HepG2 (cell line): Measurements from ENCODE around the gene CDKN3. TPM values are rescaled to one million over a fixed set of nuclear protein-coding genes. Genes with fewer than 3 reads are reported as not detected.

Experiments
- MED1 ChIP-seq: sonication (generic); formaldehyde crosslinking; IDR thresholded peaks from 2 replicates; pipeline ENCODE4 v1.4.0; 2020; ENCODE audit warnings: missing genetic modification reagents
- MIER2 ChIP-seq: IDR thresholded peaks from 2 replicates; pipeline ENCODE4 v1.6.1; 2016; ENCODE audit warnings: missing biosample characterization, missing genetic modification reagents
- NFE2 ChIP-seq: sonication (generic); formaldehyde crosslinking; IDR thresholded peaks from 2 replicates; pipeline ENCODE4 v1.4.0; 2020; ENCODE audit warnings: missing genetic modification reagents
- RFX5 ChIP-seq: IDR thresholded peaks from 2 replicates; pipeline ENCODE4 v1.6.1; 2011; ENCODE audit warnings: low read depth, low read length, improper control_type of control experiment
- SMAD3 ChIP-seq: sonication (generic); formaldehyde crosslinking; IDR thresholded peaks from 2 replicates; pipeline ENCODE4 v1.4.0; 2020; ENCODE audit warnings: missing genetic modification reagents
- TOPORS ChIP-seq: sonication (generic); formaldehyde crosslinking; IDR thresholded peaks from 2 replicates; pipeline ENCODE4 v1.8.0; 2023; ENCODE audit warnings: mild to moderate bottlenecking, missing genetic modification reagents
- ZBTB46 ChIP-seq: sonication (generic); formaldehyde crosslinking; IDR thresholded peaks from 2 replicates; pipeline ENCODE4 v1.4.0; 2020; ENCODE audit warnings: mild to moderate bottlenecking, missing genetic modification reagents, borderline replicate concordance
- ZFP62 ChIP-seq: sonication (generic); formaldehyde crosslinking; IDR thresholded peaks from 2 replicates; pipeline ENCODE4 v1.4.0; 2020; ENCODE audit warnings: missing genetic modification reagents
- ZNF18 ChIP-seq: sonication (generic); formaldehyde crosslinking; IDR thresholded peaks from 2 replicates; pipeline ENCODE4 v1.8.0; 2022; ENCODE audit warnings: mild to moderate bottlenecking, missing genetic modification reagents; ENCODE audit not compliant: insufficient replicate concordance
- ZNF232 ChIP-seq: sonication (generic); formaldehyde crosslinking; IDR thresholded peaks from 2 replicates; pipeline ENCODE4 v1.4.0; 2020; ENCODE audit warnings: missing genetic modification reagents, borderline replicate concordance
- ZNF275 ChIP-seq: sonication (generic); formaldehyde crosslinking; IDR thresholded peaks from 2 replicates; pipeline ENCODE4 v1.8.0; 2022; ENCODE audit warnings: missing genetic modification reagents, mild to moderate bottlenecking, inconsistent platforms, borderline replicate concordance
- ZNF687 ChIP-seq: sonication (generic); formaldehyde crosslinking; IDR thresholded peaks from 2 replicates; pipeline ENCODE4 v1.5.1; 2020; ENCODE audit warnings: mild to moderate bottlenecking, missing genetic modification reagents, moderate library complexity
- polyA plus RNA-seq, 8 experiments: library from polyadenylated mRNA; depleted of rRNA in 3 of 8; stranded (reverse) in 7 of 8; unstranded in 1 of 8; fragments of >200 nt; fragmentation: Illumina TruSeq in 4 of 8; extraction: Trizol in 4 of 8; gene quantifications; 2 replicates each; pipeline versions ENCODE4 v1.2.1 to v1.2.3, GENCODE V29; 2011 to 2016; ENCODE audit warnings: low read depth in 4 of 8, missing spikeins in 1 of 8, mixed read lengths in 1 of 8; ENCODE audit not compliant: insufficient read depth in 1 of 8
- total RNA-seq, 5 experiments: library from RNA; depleted of rRNA; stranded (reverse); fragments of >200 nt; fragmentation: Illumina TruSeq; extraction: Trizol; gene quantifications; 2 replicates each; pipeline ENCODE4 v1.2.3, GENCODE V29; 2016; ENCODE audit warnings: low read depth in 1 of 5
- TF ChIP-seq, protein P1 (sequence below): IDR thresholded peaks from 2 replicates; pipeline ENCODE4 v1.6.1; 2016
- TF ChIP-seq, protein P2 (sequence below): sonication (generic); formaldehyde crosslinking; IDR thresholded peaks from 2 replicates; pipeline ENCODE4 v1.8.1; 2022; ENCODE audit warnings: low read depth, mild to moderate bottlenecking, missing genetic modification reagents

CDKN3 gene
- total and polyA plus RNA-seq, 2 of the 13 experiments (the other 11 are each of a cell fraction or from before 2014, with no cell fraction given): 63.0 to 88.9 TPM

GRCh38 chr14:54396493-54397335 lies at the start of gene CDKN3 (continued):
- TF ChIP-seq, protein P1, sequence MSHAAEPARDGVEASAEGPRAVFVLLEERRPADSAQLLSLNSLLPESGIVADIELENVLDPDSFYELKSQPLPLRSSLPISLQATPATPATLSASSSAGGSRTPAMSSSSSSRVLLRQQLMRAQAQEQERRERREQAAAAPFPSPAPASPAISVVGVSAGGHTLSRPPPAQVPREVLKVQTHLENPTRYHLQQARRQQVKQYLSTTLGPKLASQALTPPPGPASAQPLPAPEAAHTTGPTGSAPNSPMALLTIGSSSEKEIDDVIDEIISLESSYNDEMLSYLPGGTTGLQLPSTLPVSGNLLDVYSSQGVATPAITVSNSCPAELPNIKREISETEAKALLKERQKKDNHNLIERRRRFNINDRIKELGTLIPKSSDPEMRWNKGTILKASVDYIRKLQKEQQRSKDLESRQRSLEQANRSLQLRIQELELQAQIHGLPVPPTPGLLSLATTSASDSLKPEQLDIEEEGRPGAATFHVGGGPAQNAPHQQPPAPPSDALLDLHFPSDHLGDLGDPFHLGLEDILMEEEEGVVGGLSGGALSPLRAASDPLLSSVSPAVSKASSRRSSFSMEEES (CRISPR knock-in tag): no peak
- TF ChIP-seq TOPORS (CRISPR knock-in tag) (peak; percentile 77), ZNF275 (CRISPR knock-in tag) (0 out of 2 replicates have a peak, but pooled peaks have one; percentile 39), MIER2 (CRISPR knock-in tag) (no peak), ZNF687 (peak; percentile 93), ZFP62 (CRISPR knock-in tag) (0 out of 2 replicates have a peak, but pooled peaks have one; percentile 19), RFX5 (peak; percentile 73; the same call in 1 of the 2 replicates), MED1 (CRISPR knock-in tag) (peak; percentile 60), NFE2 (no peak), ZNF232 (CRISPR knock-in tag) (peak; percentile 43; the same call in 1 of the 2 replicates), ZBTB46 (CRISPR knock-in tag) (no peak), SMAD3 (no peak), ZNF18 (CRISPR knock-in tag) (no peak)
- TF ChIP-seq, protein P2, sequence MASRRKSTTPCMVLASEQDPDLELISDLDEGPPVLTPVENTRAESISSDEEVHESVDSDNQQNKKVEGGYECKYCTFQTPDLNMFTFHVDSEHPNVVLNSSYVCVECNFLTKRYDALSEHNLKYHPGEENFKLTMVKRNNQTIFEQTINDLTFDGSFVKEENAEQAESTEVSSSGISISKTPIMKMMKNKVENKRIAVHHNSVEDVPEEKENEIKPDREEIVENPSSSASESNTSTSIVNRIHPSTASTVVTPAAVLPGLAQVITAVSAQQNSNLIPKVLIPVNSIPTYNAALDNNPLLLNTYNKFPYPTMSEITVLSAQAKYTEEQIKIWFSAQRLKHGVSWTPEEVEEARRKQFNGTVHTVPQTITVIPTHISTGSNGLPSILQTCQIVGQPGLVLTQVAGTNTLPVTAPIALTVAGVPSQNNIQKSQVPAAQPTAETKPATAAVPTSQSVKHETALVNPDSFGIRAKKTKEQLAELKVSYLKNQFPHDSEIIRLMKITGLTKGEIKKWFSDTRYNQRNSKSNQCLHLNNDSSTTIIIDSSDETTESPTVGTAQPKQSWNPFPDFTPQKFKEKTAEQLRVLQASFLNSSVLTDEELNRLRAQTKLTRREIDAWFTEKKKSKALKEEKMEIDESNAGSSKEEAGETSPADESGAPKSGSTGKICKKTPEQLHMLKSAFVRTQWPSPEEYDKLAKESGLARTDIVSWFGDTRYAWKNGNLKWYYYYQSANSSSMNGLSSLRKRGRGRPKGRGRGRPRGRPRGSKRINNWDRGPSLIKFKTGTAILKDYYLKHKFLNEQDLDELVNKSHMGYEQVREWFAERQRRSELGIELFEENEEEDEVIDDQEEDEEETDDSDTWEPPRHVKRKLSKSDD (CRISPR knock-in tag): no peak
